Measurements from ENCODE around the gene DTYMK.
"Not testable (repeated sequence)": the region's sequence is repeated elsewhere in the genome, so short reads cannot be mapped to it uniquely, and the experiment has no call there.

The DTYMK gene

GRCh38 chr2:241670333-241671110 lies 16.1 kb downstream of the DTYMK start:
- no peak overlapping the region for H3K27ac ChIP-seq
- TF ChIP-seq ZFX (IDR thresholded peaks at IDR 0.05) (no peak), CTCF (conservative IDR thresholded peaks at IDR 0.05) (no peak)

DNA sequence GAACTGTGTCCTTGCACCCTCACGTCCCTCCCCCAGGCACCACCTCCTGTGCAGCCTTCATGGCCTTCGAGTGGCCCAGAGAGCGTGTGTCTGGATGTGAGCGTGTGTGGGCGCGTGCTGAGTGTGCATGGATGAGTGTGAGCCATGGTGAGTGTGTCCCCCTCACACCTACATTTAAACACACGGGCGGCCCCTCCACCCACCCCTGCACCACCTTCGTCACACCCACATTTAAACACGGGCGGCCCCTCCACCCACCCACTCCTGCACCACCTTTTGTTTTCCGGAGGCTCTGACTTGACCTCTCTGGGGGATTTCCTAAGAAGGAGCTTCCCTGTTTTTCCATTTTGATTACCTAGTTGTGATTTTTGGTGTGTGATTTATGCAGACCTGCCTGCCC lies 17.8 kb downstream of the DTYMK start:
- H3K27ac ChIP-seq: no peak overlapping the region
- no peak for TF ChIP-seq ZFX (IDR thresholded peaks at IDR 0.05)
- no peak for TF ChIP-seq CTCF (conservative IDR thresholded peaks at IDR 0.05)

- no peak overlapping the region for H3K27ac ChIP-seq
- TF ChIP-seq CTCF (conservative IDR thresholded peaks at IDR 0.05) (no peak), ZFX (IDR thresholded peaks at IDR 0.05) (no peak)
These were observed 18.3 kb downstream of the DTYMK start for GRCh38 chr2:241668354-241668753.

GRCh38 chr2:241666627-241667400 lies 19.8 kb downstream of the DTYMK start:
- no peak for TF ChIP-seq ZFX (IDR thresholded peaks at IDR 0.05)
- no peak for TF ChIP-seq CTCF (conservative IDR thresholded peaks at IDR 0.05)
- no peak overlapping the region for H3K27ac ChIP-seq

- no peak overlapping the region for H3K27ac ChIP-seq
- TF ChIP-seq CTCF (conservative IDR thresholded peaks at IDR 0.05) (no peak; the same call in 1 of the 2 replicates), ZFX (IDR thresholded peaks at IDR 0.05) (no peak)
These were observed 20.7 kb downstream of the DTYMK start for GRCh38 chr2:241665731-241666440.

DNA sequence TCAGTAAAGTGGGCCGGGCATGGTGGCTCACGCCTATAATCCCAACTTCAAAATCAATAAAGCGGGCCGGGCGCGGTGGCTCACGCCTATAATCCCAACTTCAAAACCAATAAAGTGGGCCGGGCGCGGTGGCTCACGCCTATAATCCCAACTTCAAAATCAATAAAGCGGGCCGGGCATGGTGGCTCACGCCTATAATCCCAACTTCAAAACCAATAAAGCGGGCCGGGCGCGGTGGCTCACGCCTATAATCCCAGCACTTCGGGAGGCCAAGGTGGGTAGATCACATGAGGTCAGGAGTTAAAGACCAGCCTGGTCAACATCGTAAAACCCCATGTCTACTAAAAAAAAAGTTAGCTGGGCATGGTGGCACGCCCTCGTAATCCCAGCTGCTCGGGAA lies 23.9 kb downstream of the DTYMK start:
- H3K27ac ChIP-seq: not testable (repeated sequence)

- TF ChIP-seq CTCF (conservative IDR thresholded peaks at IDR 0.05): no peak
- TF ChIP-seq ZFX (IDR thresholded peaks at IDR 0.05): no peak
- no peak overlapping the region for H3K27ac ChIP-seq
These were observed 25.9 kb downstream of the DTYMK start for GRCh38 chr2:241660593-241661213.
